Glutamatergic neuron (in vitro differentiated cells): ENCODE measurements around the gene PHYHD1. TPM values are rescaled to one million over a fixed set of nuclear protein-coding genes. Genes with fewer than 3 reads are reported as not detected.

Source experiments
- DNase-seq: peaks from one replicate; pipeline ENCODE4 v3.0.0; 2022
- H3K27ac Mint-ChIP-seq: one replicate; pipeline ENCODE4 v1.8.0; 2020; ENCODE audit warnings: mild to moderate bottlenecking, mixed read lengths, inconsistent platforms; ENCODE audit not compliant: unreplicated experiment
- H3K27me3 Mint-ChIP-seq: one replicate; pipeline ENCODE4 v1.8.0; 2020; ENCODE audit warnings: mild to moderate bottlenecking, moderate library complexity, mixed read lengths, inconsistent platforms; ENCODE audit not compliant: unreplicated experiment
- H3K36me3 Mint-ChIP-seq: one replicate; pipeline ENCODE4 v1.8.0; 2020; ENCODE audit warnings: mild to moderate bottlenecking, mixed read lengths, inconsistent platforms; ENCODE audit not compliant: unreplicated experiment
- H3K4me1 Mint-ChIP-seq: one replicate; pipeline ENCODE4 v1.8.0; 2020; ENCODE audit warnings: mild to moderate bottlenecking, low read depth, mixed read lengths, inconsistent platforms; ENCODE audit not compliant: unreplicated experiment
- H3K4me3 Mint-ChIP-seq: one replicate; pipeline ENCODE4 v1.8.0; 2020; ENCODE audit warnings: mild to moderate bottlenecking, mixed read lengths, inconsistent platforms; ENCODE audit not compliant: unreplicated experiment
- H3K9me3 Mint-ChIP-seq: one replicate; pipeline ENCODE4 v1.8.0; 2020; ENCODE audit warnings: mild to moderate bottlenecking, moderate library complexity, mixed read lengths, inconsistent platforms; ENCODE audit not compliant: unreplicated experiment
- total RNA-seq: library from RNA; stranded (reverse); fragmentation: NEBNext Ultra II Directional; extraction: Animal tissue kit (Norgen Biotek cat#: 25700); gene quantifications from one replicate; pipeline ENCODE4 v1.2.1, GENCODE V29; 2021; ENCODE audit not compliant: unreplicated experiment
- TF ChIP-seq, protein P1 (sequence below): fragments of 200-600 bp; sonication (generic); IDR thresholded peaks from one replicate; pipeline ENCODE4 v1.5.0; 2021; ENCODE audit not compliant: partially characterized antibody, unreplicated experiment

The PHYHD1 gene
- total RNA-seq, 1 donor from 2014 or later, result 4.4 TPM

DNA sequence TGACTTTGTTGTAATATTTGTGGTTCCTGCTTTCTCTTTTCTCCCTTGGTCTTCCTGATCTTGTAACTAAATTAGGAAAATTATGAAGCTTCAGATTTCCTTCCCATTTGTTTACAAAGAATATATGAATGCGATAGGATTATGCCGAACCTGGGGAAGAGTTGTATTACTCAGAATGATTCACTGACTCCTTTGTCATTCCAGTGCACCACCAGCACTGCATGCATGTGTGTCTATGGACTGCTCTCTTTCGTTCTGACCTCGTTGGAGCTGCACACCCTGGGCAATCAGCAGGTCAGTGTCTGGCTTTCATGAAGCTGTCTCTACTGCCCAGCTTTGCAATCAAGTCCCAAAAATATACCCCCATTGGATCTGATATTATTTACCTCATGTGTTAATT is 52.2 kb downstream of the PHYHD1 start:
- no peaks in the 10 kb centered on the region for H3K36me3 Mint-ChIP-seq
- H3K9me3 Mint-ChIP-seq, result no peaks in the 10 kb centered on the region
- DNase-seq, result no peak
- TF ChIP-seq, protein P1, sequence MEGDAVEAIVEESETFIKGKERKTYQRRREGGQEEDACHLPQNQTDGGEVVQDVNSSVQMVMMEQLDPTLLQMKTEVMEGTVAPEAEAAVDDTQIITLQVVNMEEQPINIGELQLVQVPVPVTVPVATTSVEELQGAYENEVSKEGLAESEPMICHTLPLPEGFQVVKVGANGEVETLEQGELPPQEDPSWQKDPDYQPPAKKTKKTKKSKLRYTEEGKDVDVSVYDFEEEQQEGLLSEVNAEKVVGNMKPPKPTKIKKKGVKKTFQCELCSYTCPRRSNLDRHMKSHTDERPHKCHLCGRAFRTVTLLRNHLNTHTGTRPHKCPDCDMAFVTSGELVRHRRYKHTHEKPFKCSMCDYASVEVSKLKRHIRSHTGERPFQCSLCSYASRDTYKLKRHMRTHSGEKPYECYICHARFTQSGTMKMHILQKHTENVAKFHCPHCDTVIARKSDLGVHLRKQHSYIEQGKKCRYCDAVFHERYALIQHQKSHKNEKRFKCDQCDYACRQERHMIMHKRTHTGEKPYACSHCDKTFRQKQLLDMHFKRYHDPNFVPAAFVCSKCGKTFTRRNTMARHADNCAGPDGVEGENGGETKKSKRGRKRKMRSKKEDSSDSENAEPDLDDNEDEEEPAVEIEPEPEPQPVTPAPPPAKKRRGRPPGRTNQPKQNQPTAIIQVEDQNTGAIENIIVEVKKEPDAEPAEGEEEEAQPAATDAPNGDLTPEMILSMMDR, result no peak
- no peak overlapping the region for H3K4me3 Mint-ChIP-seq
- H3K27me3 Mint-ChIP-seq, result no peaks in the 10 kb centered on the region
- H3K27ac Mint-ChIP-seq, result no peak overlapping the region
- H3K4me1 Mint-ChIP-seq, result no peaks in the 10 kb centered on the region

DNA sequence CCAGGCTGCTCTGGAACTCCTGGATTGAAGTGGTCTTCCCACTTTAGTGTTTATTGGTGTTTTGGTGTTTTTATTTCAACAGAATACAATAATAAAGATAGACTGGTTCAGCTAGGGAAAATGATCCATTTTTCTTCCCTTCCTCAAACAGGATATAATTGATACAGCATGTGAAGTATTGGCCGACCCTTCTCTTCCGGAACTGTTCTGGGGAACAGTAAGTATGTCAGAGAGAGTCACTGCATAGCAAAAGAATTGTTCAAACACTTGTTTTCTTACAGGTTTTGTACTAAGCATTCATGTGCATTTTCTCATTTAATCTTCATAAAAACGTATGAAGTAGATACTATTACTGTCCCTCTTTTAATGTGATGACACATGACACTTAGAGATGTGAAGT is 58.3 kb downstream of the PHYHD1 start:
- Mint-ChIP-seq H3K9me3 (no peaks in the 10 kb centered on the region), H3K4me3 (no peak overlapping the region), H3K27ac (no peak overlapping the region), H3K27me3 (no peaks in the 10 kb centered on the region), H3K4me1 (no peaks in the 10 kb centered on the region), H3K36me3 (no peaks in the 10 kb centered on the region)
- TF ChIP-seq, protein P1, result no peak
- no peak for DNase-seq

DNA sequence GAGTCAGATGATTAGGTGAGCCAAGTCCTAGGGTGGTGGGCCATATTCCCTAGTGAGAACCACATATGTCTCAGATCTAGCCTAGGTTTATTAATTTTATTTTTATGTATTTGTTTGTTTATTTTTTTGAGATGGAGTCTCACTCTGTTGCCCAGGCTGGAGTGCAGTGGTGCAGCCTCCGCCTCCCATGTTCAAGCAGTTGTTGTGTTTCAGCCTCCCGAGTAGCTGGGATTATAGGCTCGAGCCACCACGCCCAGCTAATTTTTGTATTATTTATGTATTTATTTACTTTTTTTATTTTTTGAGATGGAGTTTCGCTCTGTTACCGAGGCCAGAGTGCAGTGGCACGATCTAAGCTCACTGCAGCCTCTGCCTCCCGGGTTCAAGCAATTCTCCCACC is 62.8 kb downstream of the PHYHD1 start:
- no peaks in the 10 kb centered on the region for H3K4me1 Mint-ChIP-seq
- H3K27me3 Mint-ChIP-seq, result no peaks in the 10 kb centered on the region
- H3K4me3 Mint-ChIP-seq, result no peak overlapping the region
- TF ChIP-seq, protein P1, result no peak
- DNase-seq, result no peak
- H3K36me3 Mint-ChIP-seq, result no peaks in the 10 kb centered on the region
- H3K27ac Mint-ChIP-seq, result no peak overlapping the region
- H3K9me3 Mint-ChIP-seq, result no peaks in the 10 kb centered on the region

DNA sequence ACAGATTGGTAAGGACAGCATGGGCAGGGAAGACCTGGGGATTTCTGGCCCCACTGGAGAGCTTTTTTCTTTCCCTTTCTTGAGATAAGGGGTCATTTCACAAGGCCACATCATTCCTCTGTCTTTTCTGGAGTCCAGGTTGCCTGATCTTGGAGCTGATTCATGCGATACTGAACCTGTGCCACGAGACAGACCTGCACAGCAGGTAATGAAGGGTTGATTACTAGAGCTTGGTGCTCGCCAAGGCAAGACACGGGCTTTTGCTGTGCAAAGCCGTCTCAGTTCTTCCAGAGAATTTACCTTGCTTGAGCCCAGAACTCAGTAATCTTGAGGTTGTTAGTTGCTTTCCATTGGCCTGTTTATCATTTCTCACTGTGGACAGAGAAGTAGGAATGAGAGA is 65.9 kb downstream of the PHYHD1 start:
- Mint-ChIP-seq H3K4me1 (no peaks in the 10 kb centered on the region), H3K36me3 (no peaks in the 10 kb centered on the region), H3K27me3 (no peaks in the 10 kb centered on the region), H3K9me3 (no peaks in the 10 kb centered on the region), H3K4me3 (no peak overlapping the region), H3K27ac (no peak overlapping the region)
- TF ChIP-seq, protein P1, result no peak
- no peak for DNase-seq

DNA sequence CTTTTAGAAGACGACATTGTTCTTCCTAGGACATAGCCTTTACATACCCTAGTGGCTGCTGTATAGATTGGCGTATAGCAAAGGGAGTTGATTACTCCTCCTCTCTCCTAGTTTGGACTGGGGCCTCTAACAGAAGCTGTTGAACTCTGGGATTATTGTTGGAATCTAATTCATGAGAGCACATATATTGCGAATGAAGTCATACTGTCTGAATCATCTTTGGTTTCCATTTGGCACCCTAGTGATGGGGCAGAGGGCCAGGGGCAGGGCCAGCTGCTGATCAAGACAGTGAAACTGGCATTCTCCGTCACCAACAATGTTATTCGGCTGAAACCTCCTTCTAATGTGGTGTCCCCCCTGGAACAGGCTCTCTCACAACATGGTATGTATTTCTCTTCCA is 67.0 kb downstream of the PHYHD1 start:
- H3K4me3 Mint-ChIP-seq, result no peak overlapping the region
- H3K36me3 Mint-ChIP-seq, result no peaks in the 10 kb centered on the region
- H3K4me1 Mint-ChIP-seq, result no peaks in the 10 kb centered on the region
- no peaks in the 10 kb centered on the region for H3K9me3 Mint-ChIP-seq
- H3K27me3 Mint-ChIP-seq, result peaks cover 2% of the 10 kb centered on the region
- no peak overlapping the region for H3K27ac Mint-ChIP-seq
- TF ChIP-seq, protein P1, result no peak
- no peak for DNase-seq

Other genes starting within 250 kb of the PHYHD1 start
- gene SET, start 231.8 kb upstream of the PHYHD1 start, total RNA-seq, result 387 TPM
- 4.3 TPM for gene PKN3, start 218.5 kb upstream of the PHYHD1 start, total RNA-seq
- 18.2 TPM for gene ZDHHC12, start 196.9 kb upstream of the PHYHD1 start, total RNA-seq
- 38.0 TPM for gene ZER1, start 149.1 kb upstream of the PHYHD1 start, total RNA-seq
- gene TBC1D13, start 133.7 kb upstream of the PHYHD1 start, total RNA-seq, result 25.6 TPM
- 35.9 TPM for gene ENDOG, start 102.5 kb upstream of the PHYHD1 start, total RNA-seq
- gene SPOUT1, start 91.2 kb upstream of the PHYHD1 start, total RNA-seq, result 22.3 TPM
- gene KYAT1, start 39.0 kb upstream of the PHYHD1 start, total RNA-seq, result 19.5 TPM
- gene LRRC8A, start 38.8 kb upstream of the PHYHD1 start, total RNA-seq, result 93.0 TPM
- gene DOLK, start 26.6 kb downstream of the PHYHD1 start, total RNA-seq, result 16.6 TPM
- 63.6 TPM for gene NUP188, start 26.7 kb downstream of the PHYHD1 start, total RNA-seq
- gene SH3GLB2, start 107.3 kb downstream of the PHYHD1 start, total RNA-seq, result 143 TPM
- 40.2 TPM for gene MIGA2, start 115.6 kb downstream of the PHYHD1 start, total RNA-seq
- gene DOLPP1, start 160.1 kb downstream of the PHYHD1 start, total RNA-seq, result 44.2 TPM
- 95.8 TPM for gene CRAT, start 189.8 kb downstream of the PHYHD1 start, total RNA-seq
- gene PTPA, start 190.4 kb downstream of the PHYHD1 start, total RNA-seq, result 166 TPM